H9 (cell line): Measurements from ENCODE around the gene MYMX. TPM values are rescaled to one million over a fixed set of nuclear protein-coding genes. Genes with fewer than 3 reads are reported as not detected.

Source experiments
- DNase-seq: peaks from one replicate; pipeline ENCODE4 v3.0.0-alpha.2; 2017
- H2AFZ ChIP-seq: one replicate; pipeline ENCODE4 v1.6.1; 2013; ENCODE audit warnings: mild to moderate bottlenecking, low read length, control low read depth, moderate library complexity
- H2AK5ac ChIP-seq: 2 replicates; pipeline ENCODE4 v1.6.1; 2013; ENCODE audit warnings: low read length, control low read depth, mixed read lengths; ENCODE audit not compliant: insufficient read length
- H2BK120ac ChIP-seq: one replicate; pipeline ENCODE4 v1.6.1; 2013; ENCODE audit warnings: low read depth, mild to moderate bottlenecking, low read length, control low read depth, inconsistent platforms; ENCODE audit not compliant: poor library complexity, severe bottlenecking
- H2BK12ac ChIP-seq: 2 replicates; pipeline ENCODE4 v1.6.1; 2013; ENCODE audit warnings: low read length, control low read depth, mixed read lengths, low read depth; ENCODE audit not compliant: insufficient read length
- H2BK15ac ChIP-seq: 2 replicates; pipeline ENCODE4 v1.6.1; 2013; ENCODE audit warnings: low read depth, low read length, control low read depth
- H2BK20ac ChIP-seq: one replicate; pipeline ENCODE4 v1.6.1; 2013; ENCODE audit warnings: low read depth, mild to moderate bottlenecking, low read length, control low read depth, inconsistent platforms; ENCODE audit not compliant: poor library complexity, severe bottlenecking
- H2BK5ac ChIP-seq: 2 replicates; pipeline ENCODE4 v1.6.1; 2013; ENCODE audit warnings: low read length, control low read depth, mixed read lengths; ENCODE audit not compliant: insufficient read length
- H3K14ac ChIP-seq: 2 replicates; pipeline ENCODE4 v1.6.1; 2013; ENCODE audit warnings: low read length, control low read depth; ENCODE audit not compliant: insufficient read depth
- H3K18ac ChIP-seq: 2 replicates; pipeline ENCODE4 v1.6.1; 2013; ENCODE audit warnings: low read depth, mild to moderate bottlenecking, mixed read lengths, low read length, control low read depth; ENCODE audit not compliant: insufficient read length
- H3K23ac ChIP-seq: 2 replicates; pipeline ENCODE4 v1.6.1; 2013; ENCODE audit warnings: low read length, control low read depth, mixed read lengths, low read depth; ENCODE audit not compliant: insufficient read length
- H3K23me2 ChIP-seq: 2 replicates; pipeline ENCODE4 v1.6.1; 2013; ENCODE audit warnings: low read depth, mild to moderate bottlenecking, mixed read lengths, low read length, control low read depth; ENCODE audit not compliant: insufficient read length, poor library complexity, severe bottlenecking
- H3K27ac ChIP-seq: 2 replicates; pipeline ENCODE4 v1.5.1; 2013; ENCODE audit warnings: low read length, control low read depth, mixed read lengths, low read depth; ENCODE audit not compliant: insufficient read length
- H3K27me3 ChIP-seq: 2 replicates; pipeline ENCODE4 v1.6.1; 2013; ENCODE audit warnings: low read length, control low read depth, inconsistent platforms; ENCODE audit not compliant: insufficient read depth
- H3K4ac ChIP-seq: 2 replicates; pipeline ENCODE4 v1.6.1; 2013; ENCODE audit warnings: low read depth, mild to moderate bottlenecking, control low read depth, inconsistent platforms, low read length, moderate library complexity
- H3K4me1 ChIP-seq: 2 replicates; pipeline ENCODE4 v1.6.1; 2013; ENCODE audit warnings: low read length, control low read depth, inconsistent platforms; ENCODE audit not compliant: insufficient read depth
- H3K4me2 ChIP-seq: 2 replicates; pipeline ENCODE4 v1.6.1; 2013; ENCODE audit warnings: low read length, control low read depth, mixed read lengths; ENCODE audit not compliant: insufficient read length, insufficient read depth
- H3K56ac ChIP-seq: 2 replicates; pipeline ENCODE4 v1.6.1; 2013; ENCODE audit warnings: low read depth, mild to moderate bottlenecking, mixed read lengths, low read length, control low read depth; ENCODE audit not compliant: insufficient read length
- H3K79me1 ChIP-seq: 2 replicates; pipeline ENCODE4 v1.6.1; 2013; ENCODE audit warnings: low read depth, mild to moderate bottlenecking, moderate library complexity, low read length, control low read depth, inconsistent platforms; ENCODE audit not compliant: insufficient read depth, poor library complexity, severe bottlenecking
- H3K79me2 ChIP-seq: 2 replicates; pipeline ENCODE4 v1.6.1; 2013; ENCODE audit warnings: low read length, control low read depth, inconsistent platforms; ENCODE audit not compliant: insufficient read depth
- H3K9ac ChIP-seq: 2 replicates; pipeline ENCODE4 v1.6.1; 2013; ENCODE audit warnings: low read length, control low read depth, mixed read lengths; ENCODE audit not compliant: insufficient read length; ENCODE audit errors: extremely low read depth
- H3K9me3 ChIP-seq: one replicate; pipeline ENCODE4 v1.6.1; 2013; ENCODE audit warnings: low read depth, low read length, inconsistent platforms; ENCODE audit not compliant: control insufficient read depth
- H3T11ph ChIP-seq: one replicate; pipeline ENCODE4 v1.6.1; 2013; ENCODE audit warnings: mild to moderate bottlenecking, low read length, control low read depth, inconsistent platforms
- H4K20me1 ChIP-seq: one replicate; pipeline ENCODE4 v1.6.1; 2013; ENCODE audit not compliant: control insufficient read depth, insufficient read length, insufficient read depth
- H4K5ac ChIP-seq: 2 replicates; pipeline ENCODE4 v1.6.1; 2013; ENCODE audit warnings: low read depth, mild to moderate bottlenecking, mixed read lengths, low read length, control low read depth; ENCODE audit not compliant: insufficient read length
- H4K8ac ChIP-seq: replicated peaks from 2 replicates; pipeline ENCODE4 v1.6.1; 2013; ENCODE audit warnings: low read length, control low read depth, mixed read lengths, low read depth; ENCODE audit not compliant: insufficient read length
- H4K91ac ChIP-seq: 2 replicates; pipeline ENCODE4 v1.6.1; 2013; ENCODE audit warnings: low read depth, mild to moderate bottlenecking, moderate library complexity, mixed read lengths, low read length, control low read depth; ENCODE audit not compliant: insufficient read length
- H3K27ac Mint-ChIP-seq, 3 experiments: 2 replicates in 2 of 3; 3 replicates in 1 of 3; pipeline ENCODE4 v1.8.0; 2020 to 2021; ENCODE audit warnings: mixed read lengths in 3 of 3, mild to moderate bottlenecking in 1 of 3, moderate library complexity in 1 of 3
- H3K27me3 Mint-ChIP-seq: 2 replicates; pipeline ENCODE4 v1.8.0; 2021; ENCODE audit warnings: low read depth, mild to moderate bottlenecking, moderate library complexity, mixed read lengths
- H3K36me3 Mint-ChIP-seq, 3 experiments: 2 replicates in 2 of 3; 3 replicates in 1 of 3; pipeline ENCODE4 v1.8.0; 2020 to 2021; ENCODE audit warnings: low read depth in 3 of 3, mixed read lengths in 3 of 3; ENCODE audit not compliant: insufficient read depth in 1 of 3
- H3K4me1 Mint-ChIP-seq, 2 experiments: 2 replicates each; pipeline ENCODE4 v1.8.0; 2020; ENCODE audit warnings: mixed read lengths in 2 of 2
- H3K4me3 Mint-ChIP-seq, 2 experiments: 2 replicates in 1 of 2; 3 replicates in 1 of 2; pipeline ENCODE4 v1.8.0; 2020 to 2021; ENCODE audit warnings: mild to moderate bottlenecking in 2 of 2, mixed read lengths in 2 of 2, moderate library complexity in 1 of 2
- H3K9me3 Mint-ChIP-seq, 2 experiments: 2 replicates in 1 of 2; 3 replicates in 1 of 2; pipeline ENCODE4 v1.8.0; 2020; ENCODE audit warnings: mild to moderate bottlenecking in 2 of 2, mixed read lengths in 2 of 2, moderate library complexity in 1 of 2
- CTCF ChIP-seq: fragments of 200-600 bp; sonication (generic); conservative IDR thresholded peaks from 3 replicates; pipeline ENCODE4 v1.8.0; 2021; ENCODE audit warnings: antibody characterized with exemption, mild to moderate bottlenecking
- WGBS: extraction: QIAGEN DNeasy Blood & Tissue Kit; methylation state at CpG from one replicate; pipeline ENCODE4 v1.1.7; 2013; ENCODE audit warnings: missing lambda C conversion rate, low lambda C conversion rate, mixed read lengths; ENCODE audit not compliant: insufficient read length; ENCODE audit errors: extremely low coverage; 5-methylcytosine and 5-hydroxymethylcytosine counted together
- total RNA-seq: library from RNA; stranded (reverse); gene quantifications from 2 replicates; pipeline ENCODE4 v1.2.1, GENCODE V29; 2021

Gene MYMX
- total RNA-seq, 1 experiment from 2014 or later: 1.1 TPM

- H3K9me3 Mint-ChIP-seq: no peaks in the 10 kb centered on the region; a peak in 1 of 5 replicates
- no peak overlapping the region for H3K27ac ChIP-seq
Measured at GRCh38 chr6:44263354-44264100, 46.8 kb downstream of the MYMX start.

More at GRCh38 chr6:44263354-44264100, 46.8 kb downstream of the MYMX start:
- H3K56ac ChIP-seq: no peak overlapping the region
- no peak overlapping the region for H2BK120ac ChIP-seq
- no peak for TF ChIP-seq CTCF
- no peak overlapping the region for H4K5ac ChIP-seq
- H3K9me3 ChIP-seq: no peaks in the 10 kb centered on the region
- DNase-seq: no peak
- H3K9ac ChIP-seq: no peak overlapping the region
- H3K27ac Mint-ChIP-seq: peak overlapping the region in 1 of 3 experiments; percentile 91; a peak in 3 of 7 replicates
- peak overlapping the region; percentile 84 for H3K4me2 ChIP-seq
- no peaks in the 10 kb centered on the region for H3K79me2 ChIP-seq
- peaks cover 15% of the 10 kb centered on the region for H3K23me2 ChIP-seq
- H3K27me3 ChIP-seq: no peaks in the 10 kb centered on the region
- H2BK15ac ChIP-seq: no peak overlapping the region
- no peaks in the 10 kb centered on the region for H3K79me1 ChIP-seq
- no peak overlapping the region for H3K23ac ChIP-seq
- H3T11ph ChIP-seq: no peak overlapping the region
- no peaks in the 10 kb centered on the region for H4K20me1 ChIP-seq
- peaks cover 28 to 33% of the 10 kb centered on the region in 2 experiments for H3K4me1 Mint-ChIP-seq
- H3K4me3 Mint-ChIP-seq: peak overlapping the region; percentile 79 to 88
- no peak overlapping the region for H2BK5ac ChIP-seq
- no peak overlapping the region for H4K8ac ChIP-seq
- no peak overlapping the region for H2AK5ac ChIP-seq
- no peak overlapping the region; the same call in 1 of the 2 replicates for H3K14ac ChIP-seq
- no peak overlapping the region for H2BK12ac ChIP-seq
- H3K4me1 ChIP-seq: peaks cover under 1% of the 10 kb centered on the region; the same call in 1 of the 2 replicates
- peaks cover 5% of the 10 kb centered on the region for H3K27me3 Mint-ChIP-seq
- H3K4ac ChIP-seq: no peak overlapping the region
- H4K91ac ChIP-seq: no peak overlapping the region
- no CpG with 5 or more reads among the region's 9 CpGs for WGBS
- peaks cover 0 to 13% (median 6%) of the 10 kb centered on the region in 3 experiments; a peak in 5 of 7 replicates for H3K36me3 Mint-ChIP-seq
- H2AFZ ChIP-seq: no peak overlapping the region
- H3K18ac ChIP-seq: no peak overlapping the region
- H2BK20ac ChIP-seq: no peak overlapping the region
